Suppressor macrophage treated with lipopolysaccharide for 1 hour (primary cell): ENCODE measurements around the gene GREB1.

Experiments used
- DNase-seq, 3 donors: peaks; one replicate each; pipeline ENCODE4 v3.0.0-alpha.2; 2020 to 2022

GREB1 gene

GRCh38 chr2:11688222-11689069 is 154.6 kb downstream of the GREB1 start:
- peak; percentile 90 to 94 (median 92) for DNase-seq

- peak; percentile 74 to 80 (median 79) for DNase-seq
Measured at GRCh38 chr2:11691076-11691660, 157.3 kb downstream of the GREB1 start.
